ENCODE data around the gene CDK5R2.

GRCh38 chr2:218995561-218995960 lies 36.1 kb downstream of the CDK5R2 start:
- TF ChIP-seq, protein P1, sequence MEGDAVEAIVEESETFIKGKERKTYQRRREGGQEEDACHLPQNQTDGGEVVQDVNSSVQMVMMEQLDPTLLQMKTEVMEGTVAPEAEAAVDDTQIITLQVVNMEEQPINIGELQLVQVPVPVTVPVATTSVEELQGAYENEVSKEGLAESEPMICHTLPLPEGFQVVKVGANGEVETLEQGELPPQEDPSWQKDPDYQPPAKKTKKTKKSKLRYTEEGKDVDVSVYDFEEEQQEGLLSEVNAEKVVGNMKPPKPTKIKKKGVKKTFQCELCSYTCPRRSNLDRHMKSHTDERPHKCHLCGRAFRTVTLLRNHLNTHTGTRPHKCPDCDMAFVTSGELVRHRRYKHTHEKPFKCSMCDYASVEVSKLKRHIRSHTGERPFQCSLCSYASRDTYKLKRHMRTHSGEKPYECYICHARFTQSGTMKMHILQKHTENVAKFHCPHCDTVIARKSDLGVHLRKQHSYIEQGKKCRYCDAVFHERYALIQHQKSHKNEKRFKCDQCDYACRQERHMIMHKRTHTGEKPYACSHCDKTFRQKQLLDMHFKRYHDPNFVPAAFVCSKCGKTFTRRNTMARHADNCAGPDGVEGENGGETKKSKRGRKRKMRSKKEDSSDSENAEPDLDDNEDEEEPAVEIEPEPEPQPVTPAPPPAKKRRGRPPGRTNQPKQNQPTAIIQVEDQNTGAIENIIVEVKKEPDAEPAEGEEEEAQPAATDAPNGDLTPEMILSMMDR (IDR thresholded peaks at IDR 0.05) = no peak
- no peak for TF ChIP-seq POLR2A (IDR thresholded peaks at IDR 0.05)

Measured in lower leg skin (tissue), 3 donors.